Stimulated activated naive CD4-positive, alpha-beta T cell treated with Interleukin-2 at 50 U/mL for 16 hours (primary cell): ENCODE data around the gene ACAA2.
"Not testable (repeated sequence)": the region's sequence is repeated elsewhere in the genome, so short reads cannot be mapped to it uniquely, and the experiment has no call there.

Experiments
- DNase-seq: peaks from one replicate; lab custom pipeline; 2025; lab: John Stamatoyannopoulos, UW

Gene ACAA2

GRCh38 chr18:49812286-49813068 is 856 bp downstream of the ACAA2 start:
- no peak for DNase-seq

GRCh38 chr18:49811151-49811938 is 2.0 kb downstream of the ACAA2 start:
- DNase-seq = no peak

- not testable (repeated sequence) for DNase-seq
Observed at GRCh38 chr18:49808553-49809191, 4.7 kb downstream of the ACAA2 start.

DNA sequence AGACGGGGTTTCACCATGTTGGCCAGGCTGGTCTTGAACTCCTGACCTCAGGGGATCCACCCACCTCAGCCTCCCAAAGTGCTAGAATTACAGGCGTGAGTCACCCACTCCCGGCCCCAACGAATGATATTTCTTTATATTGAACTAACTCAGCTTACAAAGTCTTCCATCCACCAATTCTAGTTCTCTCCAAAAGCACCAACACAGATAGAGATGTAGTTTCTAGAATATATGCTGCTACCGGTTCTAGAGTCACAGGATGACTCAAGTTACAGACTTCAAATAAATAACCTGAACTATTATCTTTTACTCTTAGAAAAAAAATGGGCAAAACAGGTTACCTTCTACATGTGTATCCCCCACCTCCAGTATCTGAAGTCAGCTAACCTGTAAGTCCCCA is 9.2 kb downstream of the ACAA2 start:
- DNase-seq = no peak

DNA sequence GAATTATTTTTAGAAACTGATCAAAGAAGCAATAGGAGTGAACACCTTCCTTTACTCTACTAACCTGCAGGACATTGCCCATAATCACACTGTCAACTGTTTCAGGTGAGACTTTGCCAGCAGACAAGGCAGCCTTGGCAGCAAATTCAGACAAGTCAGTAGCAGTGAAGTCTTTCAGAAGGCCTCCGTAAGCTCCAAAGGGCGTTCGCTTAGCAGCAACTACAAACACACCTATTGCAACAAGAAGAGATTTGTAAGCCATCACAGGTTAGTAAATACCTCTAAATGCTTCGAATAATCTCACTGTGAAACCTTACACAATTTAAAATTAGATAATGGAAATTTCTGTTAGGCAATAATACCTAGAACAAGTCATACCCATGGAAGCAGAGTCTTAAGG is 10.7 kb downstream of the ACAA2 start:
- no peak for DNase-seq

DNA sequence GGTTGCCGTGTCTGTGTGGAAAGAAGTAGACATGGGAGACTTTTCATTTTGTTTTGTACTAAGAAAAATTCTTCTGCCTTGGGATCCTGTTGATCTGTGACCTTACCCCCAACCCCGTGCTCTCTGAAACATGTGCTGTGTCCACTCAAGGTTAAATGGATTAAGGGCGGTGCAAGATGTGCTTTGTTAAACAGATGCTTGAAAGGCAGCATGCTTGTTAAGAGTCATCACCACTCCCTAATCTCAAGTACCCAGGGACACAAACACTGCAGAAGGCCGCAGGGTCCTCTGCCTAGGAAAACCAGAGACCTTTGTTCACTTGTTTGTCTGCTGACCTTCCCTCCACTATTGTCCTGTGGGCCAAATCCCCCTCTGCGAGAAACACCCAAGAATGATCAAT is 12.8 kb downstream of the ACAA2 start:
- not testable (repeated sequence) for DNase-seq

GRCh38 chr18:49799806-49800205 is 13.5 kb downstream of the ACAA2 start:
- not testable (repeated sequence) for DNase-seq

DNA sequence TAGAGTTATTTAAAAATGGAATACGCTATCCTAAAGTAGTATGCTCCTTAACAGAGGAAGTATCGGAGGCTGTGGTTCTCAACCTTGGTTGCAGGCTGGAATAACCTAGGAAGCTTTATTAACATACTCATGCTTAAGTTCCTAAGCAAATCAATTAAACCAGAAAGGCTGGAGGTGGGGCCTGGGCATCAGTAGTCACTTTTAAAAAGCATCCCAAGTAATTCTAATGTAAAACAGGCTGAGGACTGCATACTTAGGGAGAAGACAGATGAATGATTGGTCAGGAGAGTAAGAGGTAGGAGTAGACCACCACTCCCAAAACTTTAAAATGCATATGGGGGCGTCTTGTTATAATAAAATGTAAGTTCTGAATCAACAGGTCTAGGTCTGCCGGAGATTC is 15.3 kb downstream of the ACAA2 start:
- no peak for DNase-seq

DNA sequence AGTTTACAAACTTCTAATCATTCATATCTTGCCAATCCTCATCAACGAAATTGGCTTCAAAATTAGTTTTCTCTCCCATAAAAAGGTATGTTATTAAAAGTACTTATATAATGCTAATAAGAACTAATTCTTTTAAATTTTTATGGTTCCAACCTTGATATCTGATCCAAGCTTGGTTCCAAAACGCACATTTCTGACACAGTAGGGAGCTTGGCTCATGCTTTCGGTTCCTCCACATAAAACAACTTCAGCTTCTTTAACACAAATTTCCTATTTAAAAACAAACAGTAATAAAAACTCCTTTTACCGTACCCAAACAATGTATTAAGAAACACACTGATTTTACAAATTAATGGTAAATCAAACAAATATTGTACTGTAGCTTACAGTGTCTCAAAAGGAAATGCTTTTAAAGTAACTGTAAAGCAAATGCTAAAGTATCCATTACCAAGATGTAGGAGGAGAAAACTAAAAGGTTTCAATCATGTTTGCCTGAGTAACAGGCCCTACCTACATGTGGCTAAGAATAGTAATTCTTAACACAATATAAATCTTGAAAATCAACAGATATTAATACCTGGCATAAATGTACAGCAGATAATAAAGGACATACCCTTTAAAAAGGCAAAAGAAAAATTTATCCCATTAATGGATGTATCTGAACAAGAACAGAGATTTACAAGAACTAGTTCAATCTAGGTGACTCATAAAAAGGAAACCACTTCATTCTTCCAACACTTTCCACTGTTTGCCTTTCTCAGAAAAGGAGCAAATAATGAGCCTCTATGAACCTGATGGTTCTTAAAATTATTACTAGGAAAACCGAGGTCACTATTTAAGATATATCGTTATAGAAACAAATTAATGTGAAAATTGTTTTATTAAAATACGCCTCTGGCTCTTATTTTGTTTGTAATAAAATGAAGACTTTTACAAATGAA is 17.5 kb downstream of the ACAA2 start:
- no peak for DNase-seq

DNA sequence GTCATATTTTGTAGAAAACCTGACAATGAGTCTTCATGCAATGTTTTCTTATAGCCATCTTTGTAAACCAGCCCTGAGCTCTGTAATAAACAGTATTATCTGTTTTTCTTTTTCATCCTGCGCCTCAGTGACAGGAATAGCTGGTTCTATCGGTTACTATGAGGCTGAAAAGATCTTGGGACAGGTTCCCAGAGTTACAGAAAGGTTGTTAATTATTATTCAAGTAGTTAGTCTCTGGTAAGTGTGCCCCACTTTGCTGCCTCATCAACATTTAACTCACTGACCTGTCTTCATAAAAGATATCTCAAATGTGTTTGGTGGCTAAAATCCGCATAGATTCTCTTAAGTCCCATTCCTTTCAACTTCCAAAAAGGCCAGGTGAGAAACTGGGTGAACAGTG is 18.6 kb downstream of the ACAA2 start:
- DNase-seq = no peak

DNA sequence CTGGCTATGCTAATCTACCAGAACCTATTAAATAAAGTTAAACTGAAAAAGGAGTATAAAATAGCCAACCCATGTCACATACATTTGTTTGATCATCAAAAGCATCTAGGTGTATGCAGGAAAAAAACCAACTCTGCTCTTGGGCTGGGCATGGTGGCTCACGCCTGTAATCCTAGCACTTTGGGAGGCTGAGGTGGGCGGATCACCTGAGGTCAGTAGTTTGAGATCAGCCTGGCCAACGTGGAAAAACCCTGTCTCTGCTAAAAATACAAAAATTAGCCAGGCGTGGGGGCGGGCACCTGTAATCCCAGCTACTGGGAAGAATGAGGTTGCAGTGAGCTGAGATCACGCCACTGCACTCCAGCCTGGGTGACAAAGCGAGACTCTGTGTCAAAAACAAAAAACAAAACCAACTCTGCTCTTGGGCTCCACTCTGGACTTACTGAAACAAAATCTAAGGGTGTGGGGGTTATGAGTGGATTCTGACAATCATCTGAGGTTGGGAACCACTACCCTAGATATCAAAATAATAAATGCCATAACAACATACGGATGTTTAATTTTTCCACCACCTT is 23.7 kb downstream of the ACAA2 start:
- not testable (repeated sequence) for DNase-seq

DNA sequence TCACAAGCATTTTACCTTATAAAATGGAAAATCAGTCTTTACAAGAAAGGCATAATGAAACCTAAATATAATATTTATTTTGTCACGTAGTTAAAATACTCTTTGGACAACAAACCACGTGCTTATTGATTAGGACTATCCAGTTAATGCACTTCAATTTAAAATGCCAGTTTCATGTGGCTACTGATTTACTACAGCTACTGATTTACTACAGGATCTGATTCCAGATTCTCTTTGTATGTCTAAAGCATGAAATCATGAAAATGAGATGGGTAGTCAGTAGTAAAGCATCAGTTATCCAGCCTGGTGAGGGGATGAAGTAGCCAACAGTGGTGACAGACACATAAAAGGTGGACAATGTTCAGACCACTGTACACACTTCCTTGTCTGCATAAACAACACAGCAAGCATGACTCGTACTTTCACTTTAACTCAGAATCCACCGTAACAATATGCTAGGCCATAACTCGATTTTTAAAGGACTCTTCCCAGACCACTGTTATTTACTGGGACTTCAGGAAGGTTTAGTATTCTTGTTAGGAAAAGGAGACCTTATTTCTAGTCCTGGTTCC is 24.9 kb downstream of the ACAA2 start:
- DNase-seq = no peak

DNA sequence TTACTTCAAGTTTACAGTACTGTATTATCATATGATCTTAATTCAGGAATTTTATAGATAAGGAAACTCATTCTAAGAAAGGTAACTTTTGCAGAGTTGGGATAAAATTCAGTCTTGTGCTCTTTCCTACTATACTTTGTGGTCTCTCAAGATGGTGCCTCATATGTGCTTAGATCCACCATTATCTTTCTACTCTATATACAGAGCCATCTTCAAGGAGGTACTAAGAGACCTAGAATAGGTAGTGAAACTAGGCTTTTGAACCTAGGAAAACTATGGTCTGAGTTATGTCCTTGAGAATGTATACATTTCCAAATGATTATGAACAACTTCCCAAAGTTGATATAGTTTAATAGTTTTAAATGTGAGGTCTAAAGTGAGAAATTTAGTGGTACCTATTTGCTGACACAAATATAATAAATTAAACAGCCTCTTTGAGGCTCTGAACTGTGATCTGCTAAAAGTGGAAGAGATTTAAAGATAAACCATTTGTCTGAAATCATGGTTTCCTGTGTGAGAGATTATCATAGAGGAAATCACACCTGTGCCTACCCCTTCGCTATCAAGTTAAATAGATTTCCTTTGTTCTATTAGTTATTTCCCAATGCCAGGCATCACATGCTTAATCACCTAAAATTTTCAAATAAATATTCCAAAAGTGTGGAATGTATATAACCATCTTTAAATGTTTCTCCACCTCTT is 27.2 kb downstream of the ACAA2 start:
- DNase-seq = no peak

GRCh38 chr18:49784427-49785185 is 28.7 kb downstream of the ACAA2 start:
- DNase-seq = no peak

GRCh38 chr18:49783631-49784030 is 29.7 kb downstream of the ACAA2 start:
- not testable (repeated sequence) for DNase-seq

GRCh38 chr18:49778826-49779465 is 34.4 kb downstream of the ACAA2 start:
- DNase-seq = no peak

GRCh38 chr18:49769047-49769728 is 44.1 kb downstream of the ACAA2 start:
- no peak for DNase-seq

DNA sequence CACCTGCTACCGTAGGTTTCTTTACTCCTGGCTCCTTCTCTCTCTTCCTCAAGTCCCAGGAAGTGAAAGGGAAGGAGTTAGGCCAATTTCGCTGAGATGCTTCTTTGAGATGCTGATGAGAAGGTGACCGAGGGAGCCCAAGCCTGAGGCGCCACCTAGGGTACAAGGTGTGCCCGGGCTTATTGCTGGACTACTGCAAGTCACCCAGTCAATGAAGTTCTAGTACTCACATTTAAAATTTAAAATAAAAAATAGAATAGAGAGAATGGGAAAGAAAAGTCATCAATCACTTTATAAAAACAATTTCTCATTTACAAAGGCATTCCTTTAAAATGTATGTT is 45.3 kb downstream of the ACAA2 start:
- no peak for DNase-seq
